Aorta (tissue), 5 donors: ENCODE data around the gene COA5. TPM values are rescaled to one million over a fixed set of nuclear protein-coding genes. Genes with fewer than 3 reads are reported as not detected.

Source experiments
- ATAC-seq: fragments of 200-7000 bp; cut with Tn5 transposase; one replicate; pipeline ENCODE4 v1.9.1; 2022; ENCODE audit warnings: moderate library complexity; ENCODE audit not compliant: low FRiP score
- DNase-seq, 2 donors: peaks; one replicate each; pipeline ENCODE4 v3.0.0-alpha.2; 2020
- H3K27ac ChIP-seq, 2 donors: one replicate each; pipeline ENCODE4 v1.5.1; 2013; ENCODE audit warnings: low read length in 2 of 2, mild to moderate bottlenecking in 2 of 2, moderate library complexity in 2 of 2, control low read depth in 1 of 2, inconsistent platforms in 1 of 2, low read depth in 1 of 2
- H3K27me3 ChIP-seq, 2 donors: one replicate each; pipeline ENCODE4 v1.6.1; 2013; ENCODE audit warnings: control low read depth in 1 of 2, low read length in 1 of 2, mild to moderate bottlenecking in 1 of 2, moderate library complexity in 1 of 2; ENCODE audit not compliant: insufficient read depth in 2 of 2, control insufficient read depth in 1 of 2
- H3K36me3 ChIP-seq, 2 donors: one replicate each; pipeline ENCODE4 v1.6.1; 2013; ENCODE audit warnings: control low read depth in 1 of 2, low read length in 1 of 2, mild to moderate bottlenecking in 1 of 2; ENCODE audit not compliant: insufficient read depth in 2 of 2, control insufficient read depth in 1 of 2
- H3K4me1 ChIP-seq, 2 donors: one replicate each; pipeline ENCODE4 v1.6.1; 2013; ENCODE audit warnings: low read length in 2 of 2, control low read depth in 1 of 2, mild to moderate bottlenecking in 1 of 2, moderate library complexity in 1 of 2; ENCODE audit not compliant: insufficient read depth in 2 of 2, control insufficient read depth in 1 of 2
- H3K4me3 ChIP-seq, 2 donors: one replicate each; pipeline ENCODE4 v1.5.1; 2013; ENCODE audit warnings: low read length in 2 of 2, control low read depth in 1 of 2, mild to moderate bottlenecking in 1 of 2
- H3K9me3 ChIP-seq: one replicate; pipeline ENCODE4 v1.6.1; 2013; ENCODE audit warnings: mild to moderate bottlenecking, low read length; ENCODE audit not compliant: control insufficient read depth
- WGBS, 2 donors: extraction: QIAGEN DNeasy Blood & Tissue Kit; methylation state at CpG; one replicate each; pipeline ENCODE4 v1.1.7; 2013; 5-methylcytosine and 5-hydroxymethylcytosine counted together
- intact Hi-C, 2 donors: fragments of 100-400 bp; cut with DNase I; formaldehyde crosslinking; loops; one replicate each; pipeline versions ENCODE4 v1.14.2 to v1.15.0; 2022
- polyA plus RNA-seq, 2 donors: library from polyadenylated mRNA; stranded (reverse); fragments of 200-250 nt; gene quantifications; one replicate each; pipeline ENCODE4 v1.2.3, GENCODE V29; 2013
- total RNA-seq, 2 donors: library from RNA; stranded (reverse); fragmentation: NEBNext Ultra II Directional; extraction: Animal tissue kit (Norgen Biotek cat#: 25700); gene quantifications; one replicate each; pipeline ENCODE4 v1.2.1, GENCODE V29; 2021
- donor health status: healthy with polysubstance abuse.
- donor health status: Bipolar disorder and iron deficiency.
- donor health status: DM: no; HTN: no; CAD: no.
- donor health status: DM: no; HTN: no; CAD: no.
- donor health status: DM: yes; HTN: yes; CAD: no.

The COA5 gene
- total and polyA plus RNA-seq, 4 donors: 18.1 to 60.3 (median 37.3) TPM

GRCh38 chr2:98614024-98614739 is 5.9 kb upstream of the COA5 start:
- H3K36me3 ChIP-seq: peaks cover 8 to 9% of the 10 kb centered on the region in 2 donors
- 92 to 95% methylated on average over 9 of the region's 9 CpGs for WGBS, 2 donors
- intact Hi-C loops: no loop called here

GRCh38 chr2:98608962-98609604 is 771 bp upstream of the COA5 start:
- WGBS, 2 donors: 1% methylated on average over 29 of the region's 29 CpGs
- peak; percentile 64 for ATAC-seq
- peaks cover 0 to 4% of the 10 kb centered on the region in 2 donors for H3K36me3 ChIP-seq
- H3K4me1 ChIP-seq: peaks cover 0 to 17% of the 10 kb centered on the region in 2 donors
- peak overlapping the region; percentile 73 to 98 for H3K27ac ChIP-seq
- no peak for DNase-seq
- no peaks in the 10 kb centered on the region for H3K9me3 ChIP-seq
- no peaks in the 10 kb centered on the region for H3K27me3 ChIP-seq
- intact Hi-C loops: no loop called here
- H3K4me3 ChIP-seq: peak overlapping the region; percentile 51 to 84

More at GRCh38 chr2:98614024-98614739, 5.9 kb upstream of the COA5 start:
- DNase-seq (no peak), ATAC-seq (no peak)
- no peak overlapping the region for H3K4me3 ChIP-seq
- no peaks in the 10 kb centered on the region for H3K9me3 ChIP-seq
- peaks cover 0 to 14% of the 10 kb centered on the region in 2 donors for H3K4me1 ChIP-seq
- no peaks in the 10 kb centered on the region for H3K27me3 ChIP-seq
- H3K27ac ChIP-seq: no peak overlapping the region

DNA sequence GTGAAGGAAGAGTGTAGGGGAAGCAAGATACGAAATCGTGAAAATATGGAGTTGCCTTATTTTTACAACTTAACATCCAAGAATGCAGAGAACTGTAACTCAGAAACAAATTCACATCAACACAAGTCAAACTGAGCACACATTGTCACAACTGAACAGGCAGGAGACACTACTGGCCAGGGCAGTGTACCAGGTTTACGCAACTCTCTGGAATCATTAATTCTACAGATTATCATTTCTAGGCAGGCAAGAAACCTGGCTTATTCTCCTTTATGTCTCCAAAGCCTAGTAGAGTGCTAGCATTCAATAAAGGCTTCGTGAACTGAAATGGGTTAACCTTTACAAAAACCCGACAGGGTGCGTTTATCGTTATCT is 584 bp downstream of the COA5 start:
- no peaks in the 10 kb centered on the region for H3K9me3 ChIP-seq
- intact Hi-C loops: no loop called here
- peaks cover 0 to 17% of the 10 kb centered on the region in 2 donors for H3K4me1 ChIP-seq
- WGBS, 2 donors: 5% methylated on average over 7 of the region's 7 CpGs
- DNase-seq (no peak), ATAC-seq (peak; percentile 39)
- peak overlapping the region; percentile 6 to 12 for H3K27ac ChIP-seq
- H3K27me3 ChIP-seq: no peaks in the 10 kb centered on the region
- H3K36me3 ChIP-seq: peaks cover 0 to 2% of the 10 kb centered on the region in 2 donors
- H3K4me3 ChIP-seq: peak overlapping the region; percentile 84 to 98

GRCh38 chr2:98607104-98607503 is 1.2 kb downstream of the COA5 start:
- Histone ChIP-seq H3K27ac (no peak overlapping the region), H3K4me1 (peaks cover 0 to 17% of the 10 kb centered on the region in 2 donors), H3K9me3 (no peaks in the 10 kb centered on the region), H3K36me3 (peaks cover 0 to 2% of the 10 kb centered on the region in 2 donors), H3K4me3 (peak overlapping the region in 1 of 2 donors; percentile 84), H3K27me3 (no peaks in the 10 kb centered on the region)
- WGBS, 2 donors: 67 to 71% methylated on average over 6 of the region's 6 CpGs
- DNase-seq: no peak
- intact Hi-C loops: no loop called here
- no peak for ATAC-seq

GRCh38 chr2:98606431-98606830 is 1.9 kb downstream of the COA5 start:
- intact Hi-C loops: no loop called here
- peaks cover 0 to 17% of the 10 kb centered on the region in 2 donors for H3K4me1 ChIP-seq
- no peaks in the 10 kb centered on the region for H3K9me3 ChIP-seq
- ATAC-seq: no peak
- no peak overlapping the region for H3K27ac ChIP-seq
- peaks cover 0 to 4% of the 10 kb centered on the region in 2 donors for H3K36me3 ChIP-seq
- DNase-seq: no peak
- H3K4me3 ChIP-seq: no peak overlapping the region
- 84 to 87% methylated on average over 7 of the region's 7 CpGs for WGBS, 2 donors
- H3K27me3 ChIP-seq: no peaks in the 10 kb centered on the region

- Histone ChIP-seq H3K4me3 (no peak overlapping the region), H3K36me3 (peaks cover 0 to 4% of the 10 kb centered on the region in 2 donors), H3K9me3 (no peaks in the 10 kb centered on the region), H3K27ac (no peak overlapping the region), H3K27me3 (no peaks in the 10 kb centered on the region), H3K4me1 (peaks cover 0 to 11% of the 10 kb centered on the region in 2 donors)
- WGBS, 2 donors: 72 to 75% methylated on average over 3 of the region's 3 CpGs
- DNase-seq (no peak), ATAC-seq (no peak)
- intact Hi-C loops: no loop called here
Observed at GRCh38 chr2:98605076-98605475, 3.2 kb downstream of the COA5 start.

GRCh38 chr2:98604547-98604946 is 3.8 kb downstream of the COA5 start:
- no peak overlapping the region for H3K27ac ChIP-seq
- H3K36me3 ChIP-seq: peaks cover 0 to 4% of the 10 kb centered on the region in 2 donors
- DNase-seq (no peak), ATAC-seq (no peak)
- no peak overlapping the region for H3K4me3 ChIP-seq
- H3K27me3 ChIP-seq: no peaks in the 10 kb centered on the region
- peaks cover 0 to 6% of the 10 kb centered on the region in 2 donors for H3K4me1 ChIP-seq
- 74 to 82% methylated on average over 2 of the region's 2 CpGs for WGBS, 2 donors
- intact Hi-C loops: no loop called here
- H3K9me3 ChIP-seq: no peaks in the 10 kb centered on the region

DNA sequence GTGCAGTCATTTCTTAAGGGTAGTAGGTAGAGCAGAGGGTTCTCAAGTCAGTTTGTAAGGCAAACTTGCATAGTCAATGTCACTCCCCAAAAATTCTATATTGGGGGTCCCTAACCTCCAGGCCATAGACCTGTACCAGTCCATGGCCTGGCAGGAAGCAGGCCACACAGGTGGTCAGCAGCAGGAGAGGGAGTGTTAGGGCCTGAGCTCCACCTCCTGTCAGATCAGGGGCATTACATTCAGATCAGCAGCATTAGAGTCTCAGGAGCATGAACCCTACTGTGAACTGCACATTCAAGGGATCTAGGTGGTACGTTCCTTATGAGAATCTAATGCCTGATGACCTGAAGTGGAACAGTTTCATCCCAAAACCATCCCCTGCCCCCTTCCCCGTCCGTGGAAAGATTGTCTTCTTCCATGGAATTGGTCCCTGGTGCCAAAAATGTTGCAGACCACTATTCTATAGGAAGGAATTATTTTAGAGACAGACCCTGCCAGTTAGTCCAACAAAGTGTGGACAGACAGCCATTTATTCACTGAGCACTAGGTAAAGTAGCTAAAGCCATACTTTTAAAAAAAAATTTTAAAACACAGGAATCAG is 6.7 kb downstream of the COA5 start:
- Histone ChIP-seq H3K27me3 (no peaks in the 10 kb centered on the region), H3K4me1 (no peaks in the 10 kb centered on the region), H3K36me3 (peaks cover 0 to 4% of the 10 kb centered on the region in 2 donors), H3K27ac (no peak overlapping the region), H3K9me3 (no peaks in the 10 kb centered on the region), H3K4me3 (no peak overlapping the region)
- 62 to 74% methylated on average over 3 of the region's 3 CpGs for WGBS, 2 donors
- ATAC-seq (no peak), DNase-seq (no peak)
- intact Hi-C loops: no loop called here
